B cell (primary cell): Measurements from ENCODE around the gene BAZ1B.

Source experiments
- CTCF ChIP-seq: fragments of 200-600 bp; IDR thresholded peaks from one replicate; pipeline ENCODE4 v1.8.0; 2022; ENCODE audit warnings: antibody characterized with exemption, mild to moderate bottlenecking
- EZH2 ChIP-seq: IDR thresholded peaks from 2 replicates; pipeline ENCODE4 v1.6.1; 2012; ENCODE audit warnings: borderline replicate concordance, low read depth, mild to moderate bottlenecking, moderate library complexity, low read length; ENCODE audit not compliant: insufficient read depth, poor library complexity, severe bottlenecking

GRCh38 chr7:73541722-73542121 is 19.6 kb upstream of the BAZ1B start:
- TF ChIP-seq CTCF, result no peak
- no peak for TF ChIP-seq EZH2
